NCI-H2029 treated with DMSO at 0.1 percent for 48 hours (cell line): Measurements from ENCODE around the gene SYTL1.
A peak's percentile ranks its signal among the peaks of the same experiment; 100 is the strongest.

Experiments used
- DNase-seq: peaks from one replicate; lab custom pipeline; 2025; lab: John Stamatoyannopoulos, UW

SYTL1 gene

DNA sequence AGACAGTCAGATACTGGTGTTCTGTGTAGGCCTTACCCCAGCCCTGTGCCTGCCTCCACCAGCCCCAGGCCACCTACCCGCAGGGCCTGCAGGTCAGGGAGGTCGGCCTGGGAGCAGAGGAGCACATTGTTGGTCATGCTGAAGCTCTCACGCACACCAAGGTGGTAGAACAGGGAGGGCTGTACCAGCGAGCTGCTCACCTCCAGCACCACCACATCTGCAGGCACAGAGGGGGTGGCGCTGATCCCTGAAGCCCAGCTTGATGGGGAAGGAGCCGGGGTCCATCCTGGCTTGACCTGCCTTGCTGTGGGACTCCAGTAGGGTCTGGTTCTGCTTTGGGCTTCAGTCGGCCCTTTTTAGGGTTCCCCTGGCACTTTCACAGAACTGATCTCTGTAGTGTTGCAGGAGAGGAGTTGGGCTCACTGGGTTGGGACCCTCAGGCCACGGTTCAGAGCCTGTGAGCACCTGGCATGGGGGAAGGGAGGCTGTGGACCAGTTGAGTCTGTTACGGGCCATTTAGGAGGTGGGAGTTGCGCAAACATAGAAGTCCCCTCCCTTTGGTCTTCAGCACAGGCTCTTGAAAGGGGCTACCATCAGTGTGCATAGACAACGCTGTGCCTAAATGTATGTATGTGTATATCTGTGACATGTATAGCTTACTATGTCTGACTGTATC lies 23.0 kb downstream of the SYTL1 start:
- no peak for DNase-seq

DNA sequence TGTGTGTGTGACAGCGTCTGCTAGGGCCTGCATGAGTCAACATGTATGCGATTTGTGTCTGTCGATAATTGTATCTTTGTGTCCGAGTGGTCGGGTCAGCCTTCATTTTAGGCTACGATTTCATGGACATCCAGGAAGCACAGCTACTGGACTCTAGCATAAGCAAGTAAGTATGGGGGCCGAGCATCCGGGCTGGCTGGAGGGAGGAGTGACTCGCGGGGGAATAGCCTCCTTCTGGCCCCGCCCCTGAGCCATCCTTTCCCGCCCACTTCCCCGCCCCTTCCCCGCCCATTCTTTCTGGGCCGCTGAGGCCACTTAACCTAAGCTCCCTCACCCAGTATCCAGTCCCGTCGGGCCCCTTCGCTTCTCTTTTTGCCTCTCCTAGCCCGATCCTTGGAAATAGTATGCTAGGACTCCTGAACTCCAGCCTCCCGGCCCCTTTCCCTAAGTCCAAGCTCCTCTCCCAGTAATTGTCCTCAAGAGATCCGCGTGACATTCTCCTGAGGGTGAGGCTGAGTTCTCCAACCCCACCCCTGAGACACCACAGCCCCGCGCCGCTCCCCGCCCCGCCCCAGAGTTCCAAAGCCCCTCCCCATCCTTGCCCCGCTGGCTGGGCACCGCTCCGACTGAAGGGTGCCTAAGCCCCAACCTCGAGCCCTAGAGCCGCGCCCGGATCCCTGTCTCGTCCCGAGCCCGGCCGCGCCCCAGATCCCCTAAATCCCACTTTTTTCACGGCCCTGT lies 23.7 kb downstream of the SYTL1 start:
- DNase-seq: peak; percentile 59

DNA sequence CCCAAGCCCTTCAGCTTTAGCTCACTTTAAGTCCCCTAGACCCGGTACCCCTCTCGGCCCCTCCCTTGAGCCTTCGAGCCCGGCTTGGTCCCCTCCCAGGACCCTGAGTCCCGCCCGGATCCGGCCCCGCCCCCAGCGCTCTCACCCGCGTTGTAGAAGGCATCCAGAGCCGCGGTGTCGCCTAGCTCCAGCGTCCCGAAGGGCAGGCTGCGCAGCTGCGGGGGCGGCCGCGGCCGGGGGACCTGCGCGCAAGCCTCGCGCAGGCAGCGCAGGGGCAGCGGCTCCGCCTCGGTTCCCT lies 24.2 kb downstream of the SYTL1 start:
- no peak for DNase-seq

DNA sequence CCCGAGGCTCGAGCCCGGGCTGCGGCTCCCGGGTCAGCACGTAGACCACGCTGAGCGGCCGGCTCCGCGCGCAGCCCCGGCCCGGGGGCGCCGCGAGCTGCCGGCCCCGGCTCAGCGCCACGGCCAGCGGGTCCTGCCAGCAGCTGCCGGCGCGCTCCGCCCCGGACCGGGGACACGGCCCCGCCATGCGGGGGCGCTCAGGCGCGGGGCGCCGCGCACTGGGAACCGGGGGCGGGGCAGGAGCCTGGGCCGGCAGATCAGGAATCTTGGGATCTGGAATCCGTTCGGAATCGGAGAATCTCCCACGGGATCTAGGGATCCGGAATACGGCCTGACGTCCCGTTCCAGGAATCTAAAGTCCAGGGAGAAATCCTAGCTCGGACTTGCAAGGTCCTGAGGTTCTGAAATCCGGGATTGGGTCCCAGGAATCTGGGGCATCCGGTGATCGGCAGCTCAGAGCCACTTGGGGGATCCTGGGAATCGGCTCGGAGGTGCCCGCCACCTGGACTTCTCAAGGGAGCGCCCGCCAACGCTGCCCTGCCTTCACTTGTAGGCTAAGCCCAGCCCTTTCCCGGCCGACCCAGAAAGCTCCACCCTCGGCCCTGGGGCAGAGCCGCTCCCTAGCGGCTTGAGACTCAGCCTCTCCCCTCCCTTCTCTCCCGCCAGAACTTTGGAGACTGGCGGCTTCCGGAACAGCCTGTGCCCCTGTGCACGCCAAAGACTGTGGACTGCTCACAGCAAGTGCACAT lies 24.8 kb downstream of the SYTL1 start, which contains the start of gene MAP3K6:
TSS of gene MAP3K6 (minus strand) at position 551 of the 749 bp plus-strand sequence. CDS start at position 187, 364 bp downstream.
- peak; percentile 19 for DNase-seq

DNA sequence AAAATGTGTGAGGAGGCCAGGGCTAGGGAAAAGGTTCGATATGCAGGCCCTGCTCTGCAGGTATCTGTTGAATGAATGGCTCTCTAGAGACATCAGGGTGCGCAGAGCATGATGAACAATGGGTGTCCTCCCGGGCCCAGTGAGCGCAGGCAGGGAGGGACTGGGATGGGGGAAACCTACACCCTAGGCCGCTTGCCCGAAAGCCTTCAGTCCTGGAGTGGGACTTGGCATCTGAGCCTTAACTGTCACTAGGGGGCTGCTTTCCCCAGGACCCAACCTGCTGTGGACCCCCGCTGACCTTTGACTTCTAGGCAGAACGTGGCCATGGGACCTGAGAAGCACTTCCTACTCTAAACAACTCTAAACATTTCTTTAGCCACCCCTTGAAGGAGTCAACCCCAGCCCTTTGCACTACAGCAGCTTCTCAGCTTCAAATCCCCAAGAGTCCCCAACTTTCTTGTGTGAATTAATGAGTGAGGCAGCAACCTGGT lies 25.4 kb downstream of the SYTL1 start:
- DNase-seq: no peak

DNA sequence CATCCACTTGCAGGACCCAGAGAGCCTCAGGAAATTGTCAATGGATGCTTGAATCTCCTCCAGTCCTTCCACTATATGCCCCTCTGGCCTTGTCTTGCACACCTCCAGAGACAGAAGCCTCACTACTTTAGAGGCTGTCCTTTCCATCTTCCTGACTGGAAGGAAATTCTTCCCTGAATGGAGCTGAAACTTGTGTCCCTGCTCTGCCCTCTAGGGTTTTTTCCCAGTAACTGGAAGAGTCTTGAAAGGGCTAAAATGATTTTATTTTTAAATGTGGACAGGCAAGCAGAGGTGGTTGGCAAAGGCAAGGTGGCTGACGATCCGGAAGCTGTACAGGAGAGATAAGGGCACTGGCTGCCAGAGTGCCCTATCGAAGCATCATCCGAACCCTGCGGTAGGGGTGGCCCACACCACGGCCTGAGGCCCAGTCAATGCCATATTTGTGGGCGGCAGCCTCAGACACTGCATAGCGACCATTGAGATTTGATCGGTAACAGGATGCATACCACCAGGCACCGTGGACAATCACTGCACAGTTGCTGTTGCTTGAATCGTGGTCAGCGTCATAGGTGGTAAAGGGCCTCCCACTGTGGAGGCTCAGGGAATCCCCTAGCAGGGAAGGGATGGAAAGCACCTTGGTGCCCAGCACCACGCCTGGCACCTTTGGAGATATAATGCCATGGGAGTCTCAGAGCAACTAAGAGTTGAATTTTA lies 27.2 kb downstream of the SYTL1 start:
- no peak for DNase-seq

DNA sequence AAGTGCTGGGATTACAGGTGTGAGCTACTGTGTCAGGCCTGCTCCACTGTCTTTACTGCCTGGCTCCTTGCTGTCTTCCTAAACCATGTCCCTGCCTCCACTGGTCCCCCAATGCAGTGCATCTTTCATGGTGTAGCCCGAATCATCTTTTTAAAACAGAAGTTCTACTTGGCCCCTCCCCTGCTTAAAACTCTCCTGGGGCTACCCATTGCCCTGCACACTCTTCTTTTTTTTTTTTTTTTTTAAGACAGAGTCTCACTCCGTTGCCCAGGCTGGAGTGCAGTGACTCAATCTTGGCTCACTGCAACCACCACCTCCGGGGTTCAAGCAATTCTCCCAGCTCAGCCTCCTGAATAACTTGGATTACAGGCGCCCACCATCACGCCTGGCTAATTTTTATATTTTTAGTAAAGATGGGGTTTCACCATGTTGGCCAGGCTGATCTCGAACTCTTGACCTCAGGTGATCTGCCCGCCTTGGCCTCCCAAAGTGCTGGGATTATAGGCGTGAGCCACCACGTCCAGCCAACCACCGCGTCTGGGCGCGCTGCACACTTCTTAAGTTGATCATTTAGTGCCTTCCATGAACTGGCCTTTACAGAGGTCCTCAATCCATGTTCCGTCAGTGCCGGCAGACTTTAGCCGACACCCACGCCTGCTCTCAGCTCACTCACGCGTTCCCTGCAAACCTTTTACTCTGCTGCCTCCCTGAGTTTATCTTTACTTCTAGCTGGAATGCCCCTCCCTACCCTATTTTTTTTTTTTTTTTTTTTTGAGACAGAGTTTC lies 30.4 kb downstream of the SYTL1 start:
- DNase-seq: no peak

DNA sequence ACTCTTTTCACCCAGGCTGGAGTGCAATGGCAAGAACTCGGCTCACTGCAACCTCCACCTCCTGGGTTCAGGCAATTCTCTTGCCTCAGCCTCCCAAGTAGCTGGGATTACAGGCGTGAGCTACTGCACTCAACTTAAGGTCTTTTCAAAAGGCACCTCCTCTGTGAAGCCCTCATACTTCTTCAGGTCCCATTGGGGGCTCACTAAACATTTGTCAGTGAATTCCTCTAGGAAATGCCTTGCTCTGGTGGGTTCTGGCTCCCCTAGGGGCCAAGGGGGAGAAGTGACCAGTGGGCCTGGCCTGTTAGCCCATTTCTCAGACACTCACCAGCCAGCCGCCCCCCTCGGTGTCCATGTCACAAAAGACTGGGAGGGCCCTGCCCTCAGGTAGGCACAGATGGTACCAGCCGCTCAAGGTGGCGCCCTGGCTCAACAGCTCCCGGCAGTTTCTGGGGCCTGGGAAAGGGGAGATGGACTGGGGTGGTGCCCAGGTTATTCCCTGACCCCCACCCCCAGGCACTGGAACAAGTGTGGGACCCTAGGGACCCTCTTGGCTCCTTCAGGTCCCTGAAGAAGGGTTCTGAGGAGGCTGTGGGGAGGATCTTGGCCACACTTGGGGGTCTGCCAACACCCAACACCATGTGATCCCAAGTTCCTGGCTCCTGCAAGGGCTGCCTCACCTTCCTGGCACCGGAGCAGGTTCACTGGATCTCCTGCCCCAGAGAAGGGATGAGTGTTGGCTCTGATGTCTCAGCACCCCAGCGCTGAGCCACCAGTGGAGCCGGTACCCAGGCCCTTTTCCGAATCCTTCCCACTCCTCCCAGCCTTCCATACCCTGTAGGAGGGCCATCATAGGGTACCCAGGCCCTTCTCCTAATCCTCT lies 31.2 kb downstream of the SYTL1 start:
- no peak for DNase-seq

DNA sequence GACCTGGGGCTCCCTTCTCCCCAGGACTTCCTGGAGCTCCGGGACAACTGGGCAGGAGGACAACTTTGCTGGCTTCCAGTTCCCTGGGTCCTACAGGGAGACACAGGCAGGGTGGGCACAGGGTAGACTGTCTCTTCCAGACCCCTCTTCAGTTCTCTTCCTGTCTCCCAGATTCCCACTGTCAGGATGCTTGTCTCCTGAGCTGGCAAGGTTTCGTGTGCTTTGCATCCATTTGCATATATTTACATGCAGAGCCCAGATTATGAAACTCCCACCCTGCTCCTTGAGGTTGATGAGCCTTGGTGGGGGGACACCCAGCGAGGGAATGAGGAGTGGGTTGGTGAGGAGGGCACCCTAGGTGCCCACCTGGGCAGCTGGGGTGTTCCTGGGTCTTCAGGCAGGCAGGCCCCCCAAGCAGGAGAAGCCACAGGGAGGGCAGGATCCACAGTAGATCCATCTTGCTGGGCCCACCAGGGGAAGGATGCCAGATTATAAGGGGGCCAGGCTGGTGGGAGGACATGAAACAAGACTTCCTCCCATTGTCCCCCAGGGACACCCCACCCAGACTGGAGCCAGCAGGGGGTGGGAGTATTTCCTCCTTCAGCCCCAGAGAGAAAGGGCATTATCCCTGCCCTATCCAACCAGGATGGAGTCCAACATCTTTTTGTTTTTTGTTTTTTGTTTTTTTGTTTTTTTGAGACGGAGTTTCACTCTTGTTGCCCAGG lies 32.7 kb downstream of the SYTL1 start, which contains the start of gene FCN3:
TSS of gene FCN3 (minus strand) at position 463 of the 725 bp plus-strand sequence. CDS start at position 457, 6 bp downstream.
- DNase-seq: no peak

DNA sequence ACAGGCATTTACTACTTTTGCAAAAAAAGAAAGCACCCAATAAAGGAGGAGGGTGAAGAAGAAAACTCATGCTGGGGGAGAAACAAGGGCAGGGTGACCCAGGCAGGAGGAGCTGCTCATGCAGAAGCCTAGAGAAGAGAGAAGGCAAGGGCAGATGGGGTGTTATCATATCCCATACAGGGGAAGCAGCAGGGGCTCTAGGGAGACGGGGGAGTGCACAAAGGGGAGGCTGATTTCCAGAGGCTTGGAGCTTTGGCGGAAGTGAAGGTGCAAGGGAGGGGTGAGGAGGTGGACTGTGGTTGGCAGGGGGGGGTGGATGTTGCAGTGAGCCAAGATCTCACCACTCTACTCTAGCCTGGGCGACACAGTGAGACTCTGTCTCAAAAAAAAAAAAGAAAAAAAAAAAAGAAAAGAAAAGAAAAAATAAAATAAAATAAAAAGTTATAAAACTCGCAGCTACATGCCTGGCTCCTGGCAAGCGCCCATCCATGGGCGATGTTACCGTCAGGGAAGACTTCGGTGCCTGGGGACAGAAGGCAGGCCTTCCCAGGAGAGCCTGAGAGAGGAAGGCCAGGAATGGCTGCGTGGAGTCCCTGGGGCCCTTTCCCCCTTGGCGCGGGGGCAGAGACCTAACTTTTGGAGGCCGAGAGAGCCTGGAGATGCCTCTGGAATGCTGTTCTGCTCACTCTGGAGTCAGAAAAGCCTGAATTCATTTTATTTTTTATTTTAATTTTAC lies 36.1 kb downstream of the SYTL1 start:
- DNase-seq: no peak

DNA sequence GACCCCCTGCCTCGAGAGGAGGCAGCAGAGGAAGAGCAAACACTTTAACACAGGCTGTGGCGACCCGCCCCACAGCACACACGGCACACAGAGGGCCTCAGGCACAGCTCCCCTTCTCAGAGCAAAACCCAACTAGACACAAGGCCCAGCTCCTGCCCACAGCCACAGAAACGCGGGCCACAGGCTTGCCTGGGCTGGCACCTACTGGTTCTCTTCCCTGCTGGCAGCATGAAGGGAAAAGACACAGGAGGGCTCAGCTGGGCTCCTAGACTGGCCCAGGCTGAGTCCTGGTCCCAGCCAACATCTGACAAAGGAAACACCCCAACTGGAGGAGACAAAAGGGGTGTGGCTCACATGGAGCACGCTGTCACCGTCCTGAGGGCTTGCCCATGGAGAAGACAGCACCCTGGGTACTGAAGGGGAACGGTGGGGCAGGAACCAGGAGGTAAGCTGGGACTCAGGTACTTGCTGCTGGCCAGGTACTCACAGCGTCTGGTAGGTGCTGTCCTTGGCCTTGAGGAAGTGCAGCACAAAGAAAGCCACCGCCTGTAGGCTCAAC lies 37.8 kb downstream of the SYTL1 start:
- DNase-seq: no peak

DNA sequence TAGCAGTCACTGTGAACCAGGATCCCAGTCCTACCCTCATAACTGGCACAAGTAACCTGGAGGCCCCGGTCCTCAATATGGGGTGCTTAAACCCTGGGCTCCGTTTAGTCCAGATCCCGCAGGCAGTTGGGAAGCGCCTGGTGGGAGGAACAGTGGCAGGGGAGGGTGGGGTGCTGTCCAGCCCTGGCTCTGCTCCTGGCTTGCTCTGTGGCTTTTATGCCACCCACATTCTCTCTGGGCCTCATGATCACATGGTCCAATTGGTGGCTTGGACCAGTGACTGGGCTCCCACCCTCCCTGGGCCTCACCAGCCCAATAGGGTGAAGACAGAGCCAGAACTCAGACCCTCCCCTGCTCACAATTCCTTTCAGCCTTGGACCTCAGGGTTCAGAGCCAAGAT lies 38.4 kb downstream of the SYTL1 start:
- no peak for DNase-seq

DNA sequence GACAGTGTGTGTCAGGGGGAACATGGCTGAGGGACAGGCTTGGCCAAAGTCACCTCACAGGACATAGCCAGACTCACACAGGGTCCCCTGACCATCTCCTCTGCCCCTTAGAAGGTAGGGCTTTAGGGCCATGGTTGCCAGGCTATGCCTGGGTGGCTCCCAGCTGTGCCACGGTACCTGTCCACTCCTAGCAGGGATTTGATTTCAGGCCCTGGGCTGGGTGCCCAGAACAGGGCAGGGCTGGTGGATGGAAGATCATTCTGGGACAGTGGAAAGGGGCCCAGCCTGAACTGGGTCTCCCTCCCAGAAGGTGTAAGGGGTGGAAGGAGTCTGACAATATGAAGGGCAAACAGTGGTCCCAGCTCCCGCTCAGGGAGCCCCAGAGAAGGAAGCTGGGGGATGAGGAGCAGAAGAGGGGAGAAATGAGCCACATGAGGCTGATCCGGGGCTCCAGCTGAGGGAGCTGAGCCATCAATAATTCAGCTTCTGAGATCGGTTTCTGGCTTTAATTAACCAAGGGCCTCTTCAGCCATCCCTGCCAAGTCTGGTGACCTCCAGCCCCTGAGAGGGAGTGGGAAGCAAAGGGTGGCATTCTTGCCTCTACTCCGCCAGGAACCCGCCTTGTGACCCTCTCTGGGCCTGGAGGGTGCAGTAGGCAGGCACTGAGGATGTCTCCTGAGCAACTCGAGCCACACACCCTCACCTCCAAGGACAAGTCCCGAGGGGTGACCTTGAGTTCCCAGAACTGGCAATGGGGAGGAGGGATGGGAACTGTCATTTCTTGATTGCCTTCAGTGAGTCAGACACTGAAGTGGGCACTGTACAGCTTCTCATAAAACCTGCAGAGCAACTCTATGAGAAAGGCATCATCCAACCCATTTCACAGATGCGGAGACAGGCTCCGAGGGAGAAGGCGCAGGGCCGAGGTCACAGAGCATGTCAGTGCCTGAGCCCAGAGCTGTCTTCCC lies 39.2 kb downstream of the SYTL1 start:
- no peak for DNase-seq

DNA sequence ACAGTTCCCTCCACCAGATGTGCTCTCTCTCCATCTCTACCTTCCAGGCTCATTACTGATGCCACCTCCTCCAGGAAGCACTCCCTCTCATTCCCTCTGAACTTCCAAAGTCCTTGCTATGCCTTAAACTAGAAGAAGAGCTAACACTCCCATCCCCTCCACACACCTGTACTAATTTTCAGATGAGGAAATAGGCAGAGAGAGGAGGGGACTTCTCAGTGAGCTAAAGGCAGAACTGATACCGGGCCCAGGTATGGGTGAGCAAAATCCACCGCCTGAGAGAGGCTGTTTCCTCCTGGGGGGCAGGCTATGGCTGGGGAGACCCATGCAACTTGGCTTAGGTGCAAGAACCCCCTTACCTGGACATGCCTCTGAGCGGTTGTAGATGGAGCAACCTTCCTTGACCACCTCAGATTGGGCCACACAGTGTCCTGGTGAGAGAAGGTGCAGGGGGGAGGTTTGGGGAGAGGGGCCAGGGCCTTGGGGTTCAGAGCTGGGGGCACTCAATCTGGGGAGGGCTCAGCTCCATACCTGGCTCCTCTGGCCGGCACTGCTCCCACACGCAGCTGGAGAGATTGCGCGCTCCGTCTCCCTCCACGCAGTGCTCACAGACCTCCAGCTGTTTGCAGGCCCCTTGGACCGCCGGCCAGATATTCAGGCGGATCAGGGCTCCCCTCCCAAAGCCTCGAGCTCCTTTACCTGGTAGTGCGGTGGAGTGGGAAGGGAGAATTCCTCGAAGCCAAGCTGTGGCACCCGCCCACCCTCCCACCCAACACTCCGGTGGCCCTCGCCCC lies 40.3 kb downstream of the SYTL1 start:
- no peak for DNase-seq

DNA sequence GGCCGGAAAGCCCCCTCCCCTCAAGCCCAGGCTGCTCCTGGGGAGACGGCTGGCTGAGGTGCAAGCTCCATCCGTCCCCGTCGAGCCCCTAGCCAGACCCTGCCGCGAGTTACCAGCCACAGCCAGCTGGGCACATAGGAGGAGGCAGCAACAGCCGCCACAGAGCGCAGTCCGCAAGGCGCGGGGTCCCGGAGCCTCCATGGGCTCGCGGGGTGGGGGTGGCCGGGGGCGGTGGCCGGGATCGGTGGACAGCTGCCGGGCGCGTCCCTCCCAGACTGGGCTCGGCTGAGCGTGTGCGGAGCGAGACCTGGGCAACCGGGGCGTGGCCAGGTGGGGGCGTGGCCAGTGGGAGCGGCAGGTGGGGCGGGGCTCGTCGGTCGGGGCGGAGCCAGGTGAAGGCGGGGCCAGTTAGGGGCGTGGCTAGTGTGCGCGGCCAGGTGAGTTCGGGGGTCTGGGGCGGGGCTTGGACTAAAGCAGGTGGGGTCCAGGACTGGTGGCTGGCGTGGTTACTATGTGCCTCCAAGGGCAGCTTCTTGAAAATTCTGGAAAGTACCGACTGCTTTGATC lies 41.3 kb downstream of the SYTL1 start, which contains the start of gene CD164L2:
TSS of gene CD164L2 (minus strand) at position 295 of the 567 bp plus-strand sequence. CDS start at position 201, 94 bp downstream.
- DNase-seq: peak; percentile 32

DNA sequence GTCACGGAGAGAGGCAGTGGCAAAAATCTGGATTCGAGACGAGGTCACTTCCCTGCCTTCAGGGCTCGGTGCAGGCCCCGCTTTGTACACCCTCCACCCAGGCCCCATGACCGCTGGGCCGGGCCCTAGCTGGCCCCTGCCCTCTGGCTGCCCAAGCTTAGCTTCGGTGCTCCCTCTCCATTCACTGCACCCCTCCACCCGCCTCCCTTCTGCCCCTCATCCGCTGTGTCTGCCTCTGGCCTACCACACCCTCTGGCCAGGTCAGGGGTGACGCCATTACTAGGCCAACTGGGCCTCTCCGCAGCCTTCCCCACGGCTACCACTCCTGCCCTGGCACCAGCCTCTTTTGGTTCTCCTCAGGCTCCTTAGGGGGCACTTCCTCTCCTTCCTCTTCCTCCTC lies 41.8 kb downstream of the SYTL1 start:
- DNase-seq: no peak
